ENCODE results near the gene ITGA2B. TPM values are rescaled to one million over a fixed set of nuclear protein-coding genes. Genes with fewer than 3 reads are reported as not detected.
A peak's percentile ranks its signal among the peaks of the same experiment; 100 is the strongest.
"Not testable (repeated sequence)": the region's sequence is repeated elsewhere in the genome, so short reads cannot be mapped to it uniquely, and the experiment has no call there.

Gene ITGA2B
- total RNA-seq, 5 donors from 2014 or later (not counting 1 experiment from before 2014, with no cell fraction given) = 0.41 to 3.9 (median 1.1) TPM

- no peaks in the 10 kb centered on the region for H3K36me3 ChIP-seq (ENCODE audit: control insufficient read depth in 2 of 2, extremely low read depth in 1 of 2, insufficient read depth in 1 of 2, low read length in 1 of 2)
- POLR2A ChIA-PET = interaction anchor here in 1 of 2 donors (0.6 kb wide), 1 partner anchor 299 kb away, joined by 3 read pairs; no protein-coding TSS in a partner anchor
- CTCF ChIA-PET = interaction anchor here (0.7 to 2.8 kb wide), 6 partner anchors 14 to 122 kb away, joined by 3 to 13 read pairs (median 4); partner anchors contain the start of gene GRN (in 1 of the 2)
- H3K27me3 Mint-ChIP-seq = peaks cover 0 to 1% of the 10 kb centered on the region in 2 donors
- no peaks in the 10 kb centered on the region for H3K9me3 ChIP-seq
- WGBS (ENCODE audit: insufficient coverage) = 0% methylated on average over 1 of the region's 7 CpGs
- peak in 32 of 35 experiments; percentile 18 to 87 (median 56) for DNase-seq
- H3K4me3 Mint-ChIP-seq = peak overlapping the region in 1 of 3 donors; percentile 9
- peaks cover 11 to 17% (median 15%) of the 10 kb centered on the region in 3 donors for H3K4me1 Mint-ChIP-seq
- H3K9me3 Mint-ChIP-seq = no peaks in the 10 kb centered on the region
- peaks cover 0 to 12% of the 10 kb centered on the region in 2 experiments for H3K27me3 ChIP-seq (replicated peaks in 1 of 2; ENCODE audit: control insufficient read depth in 2 of 2, extremely low read depth in 1 of 2, insufficient read depth in 2 of 2, low read length in 1 of 2)
- peaks cover 0 to 18% of the 10 kb centered on the region in 2 experiments for H3K4me1 ChIP-seq (ENCODE audit: control insufficient read depth in 1 of 2, extremely low read depth in 1 of 2, insufficient read depth in 2 of 2, low read length in 2 of 2)
- H3K27ac ChIP-seq (ENCODE audit: low read length) = no peak overlapping the region
- H3K4me3 ChIP-seq (ENCODE audit: control insufficient read depth in 1 of 2, extremely low read depth in 1 of 2, low read length in 1 of 2) = no peak overlapping the region
- H3K36me3 Mint-ChIP-seq = no peaks in the 10 kb centered on the region
- H3K27ac Mint-ChIP-seq = peak overlapping the region in 1 of 2 donors; percentile 65
- peak in 3 of 4 experiments; percentile 22 to 34 (median 32) for ATAC-seq (replicated peaks in 1 of 4)
Measured at GRCh38 chr17:44331249-44331760, 58.1 kb downstream of the ITGA2B start.

- H3K27me3 Mint-ChIP-seq; ATAC-seq (replicated peaks in 1 of 4); H3K9me3 Mint-ChIP-seq; DNase-seq; H3K27me3 ChIP-seq (replicated peaks in 1 of 2; ENCODE audit: control insufficient read depth in 2 of 2, extremely low read depth in 1 of 2, insufficient read depth in 2 of 2, low read length in 1 of 2); H3K27ac Mint-ChIP-seq; H3K27ac ChIP-seq (ENCODE audit: low read length); H3K4me3 Mint-ChIP-seq; H3K36me3 ChIP-seq (ENCODE audit: control insufficient read depth in 2 of 2, extremely low read depth in 1 of 2, insufficient read depth in 1 of 2, low read length in 1 of 2); H3K9me3 ChIP-seq; H3K4me3 ChIP-seq (ENCODE audit: control insufficient read depth in 1 of 2, extremely low read depth in 1 of 2, low read length in 1 of 2); H3K36me3 Mint-ChIP-seq: not testable (repeated sequence)
- peaks cover 2 to 28% of the 10 kb centered on the region in 2 experiments for H3K4me1 ChIP-seq (ENCODE audit: control insufficient read depth in 1 of 2, extremely low read depth in 1 of 2, insufficient read depth in 2 of 2, low read length in 2 of 2)
- POLR2A ChIA-PET = interaction anchor here in 1 of 2 donors (0.6 kb wide), 1 partner anchor 414 kb away, joined by 4 read pairs; no protein-coding TSS in a partner anchor
- no CpG with 5 or more reads among the region's 5 CpGs for WGBS (ENCODE audit: insufficient coverage)
- CTCF ChIA-PET = interaction anchor here (0.6 to 2.8 kb wide), 6 partner anchors 22 to 1557 kb away, joined by 3 to 13 read pairs (median 6); partner anchors contain the start of genes RUNDC3A (in 1 of the 2) and VPS25 (in 1 of the 2)
- peaks cover 11 to 20% (median 20%) of the 10 kb centered on the region in 3 donors for H3K4me1 Mint-ChIP-seq
Measured at GRCh38 chr17:44330263-44330662, 59.2 kb downstream of the ITGA2B start.

GRCh38 chr17:44329516-44329915 lies 59.9 kb downstream of the ITGA2B start:
- 100% methylated on average over 4 of the region's 7 CpGs for WGBS (ENCODE audit: insufficient coverage)
- H3K27me3 Mint-ChIP-seq; POLR2A ChIA-PET; H3K27ac Mint-ChIP-seq; H3K4me3 Mint-ChIP-seq; H3K9me3 ChIP-seq; H3K9me3 Mint-ChIP-seq; H3K36me3 Mint-ChIP-seq; H3K4me3 ChIP-seq (ENCODE audit: control insufficient read depth in 1 of 2, extremely low read depth in 1 of 2, low read length in 1 of 2); H3K36me3 ChIP-seq (ENCODE audit: control insufficient read depth in 2 of 2, extremely low read depth in 1 of 2, insufficient read depth in 1 of 2, low read length in 1 of 2); H3K27ac ChIP-seq (ENCODE audit: low read length); H3K27me3 ChIP-seq (replicated peaks in 1 of 2; ENCODE audit: control insufficient read depth in 2 of 2, extremely low read depth in 1 of 2, insufficient read depth in 2 of 2, low read length in 1 of 2); ATAC-seq (replicated peaks in 1 of 4); DNase-seq: not testable (repeated sequence)
- H3K4me1 Mint-ChIP-seq = peaks cover 11 to 22% (median 20%) of the 10 kb centered on the region in 3 donors
- peaks cover 2 to 33% of the 10 kb centered on the region in 2 experiments for H3K4me1 ChIP-seq (ENCODE audit: control insufficient read depth in 1 of 2, extremely low read depth in 1 of 2, insufficient read depth in 2 of 2, low read length in 2 of 2)
- CTCF ChIA-PET = interaction anchor here in 1 of 2 donors (2.8 kb wide), 1 partner anchor 120 kb away, joined by 13 read pairs; no protein-coding TSS in a partner anchor

- peak overlapping the region in 2 of 3 donors; percentile 22 to 31 for H3K4me3 Mint-ChIP-seq
- H3K27me3 Mint-ChIP-seq = no peaks in the 10 kb centered on the region
- ATAC-seq (replicated peaks in 1 of 4) (no peak), DNase-seq (no peak)
- no peaks in the 10 kb centered on the region for H3K9me3 Mint-ChIP-seq
- Histone ChIP-seq H3K27ac (ENCODE audit: low read length) (no peak overlapping the region), H3K4me3 (ENCODE audit: control insufficient read depth in 1 of 2, extremely low read depth in 1 of 2, low read length in 1 of 2) (no peak overlapping the region), H3K27me3 (replicated peaks in 1 of 2; ENCODE audit: control insufficient read depth in 2 of 2, extremely low read depth in 1 of 2, insufficient read depth in 2 of 2, low read length in 1 of 2) (peaks cover 0 to 5% of the 10 kb centered on the region in 2 experiments), H3K4me1 (ENCODE audit: control insufficient read depth in 1 of 2, extremely low read depth in 1 of 2, insufficient read depth in 2 of 2, low read length in 2 of 2) (peaks cover 4 to 48% of the 10 kb centered on the region in 2 experiments), H3K36me3 (ENCODE audit: control insufficient read depth in 2 of 2, extremely low read depth in 1 of 2, insufficient read depth in 1 of 2, low read length in 1 of 2) (no peaks in the 10 kb centered on the region), H3K9me3 (no peaks in the 10 kb centered on the region)
- H3K27ac Mint-ChIP-seq = peak overlapping the region in 1 of 2 donors; percentile 34
- WGBS (ENCODE audit: insufficient coverage) = no CpG with 5 or more reads among the region's 7 CpGs
- ChIA-PET POLR2A (no interaction called here), CTCF (interaction anchor here in 1 of 2 donors (0.6 kb wide), 2 partner anchors 120 to 128 kb away, joined by 4 read pairs; partner anchors contain the start of gene ATXN7L3)
- peaks cover 11 to 33% (median 30%) of the 10 kb centered on the region in 3 donors for H3K4me1 Mint-ChIP-seq
- no peaks in the 10 kb centered on the region for H3K36me3 Mint-ChIP-seq
Measured at GRCh38 chr17:44327715-44328449, 61.6 kb downstream of the ITGA2B start.

- Histone ChIP-seq H3K9me3 (no peaks in the 10 kb centered on the region), H3K27ac (ENCODE audit: low read length) (peak overlapping the region; percentile 28), H3K36me3 (ENCODE audit: control insufficient read depth in 2 of 2, extremely low read depth in 1 of 2, insufficient read depth in 1 of 2, low read length in 1 of 2) (peaks cover 0 to 3% of the 10 kb centered on the region in 2 donors), H3K27me3 (replicated peaks in 1 of 2; ENCODE audit: control insufficient read depth in 2 of 2, extremely low read depth in 1 of 2, insufficient read depth in 2 of 2, low read length in 1 of 2) (no peaks in the 10 kb centered on the region), H3K4me3 (ENCODE audit: control insufficient read depth in 1 of 2, extremely low read depth in 1 of 2, low read length in 1 of 2) (peak overlapping the region; percentile 41 to 87), H3K4me1 (ENCODE audit: control insufficient read depth in 1 of 2, extremely low read depth in 1 of 2, insufficient read depth in 2 of 2, low read length in 2 of 2) (peaks cover 4 to 49% of the 10 kb centered on the region in 2 experiments)
- no peaks in the 10 kb centered on the region for H3K27me3 Mint-ChIP-seq
- no peaks in the 10 kb centered on the region for H3K36me3 Mint-ChIP-seq
- H3K27ac Mint-ChIP-seq = peak overlapping the region; percentile 85 to 88
- POLR2A ChIA-PET = interaction anchor here in 1 of 2 donors (0.5 to 0.7 kb wide), 2 partner anchors 125 to 190 kb away, joined by 3 to 10 read pairs; no protein-coding TSS in a partner anchor
- H3K4me1 Mint-ChIP-seq = peaks cover 11 to 40% (median 36%) of the 10 kb centered on the region in 3 donors
- DNase-seq (peak; percentile 84 to 96 (median 93)), ATAC-seq (replicated peaks in 1 of 4) (peak; percentile 75 to 82 (median 76))
- peak overlapping the region; percentile 64 to 94 (median 65) for H3K4me3 Mint-ChIP-seq
- H3K9me3 Mint-ChIP-seq = no peaks in the 10 kb centered on the region
- CTCF ChIA-PET = interaction anchor here in 1 of 2 donors (0.6 to 1.0 kb wide), 9 partner anchors 19 to 203 kb away, joined by 3 to 7 read pairs (median 4); partner anchors contain the start of genes HDAC5, RUNDC3A, TMUB2 and UBTF
- WGBS (ENCODE audit: insufficient coverage) = 29% methylated on average over 12 of the region's 31 CpGs
Measured at GRCh38 chr17:44326861-44327444, 62.5 kb downstream of the ITGA2B start.

Measured in T-cell (primary cell).